ENCODE measurements around the gene NHLRC2. TPM values are rescaled to one million over a fixed set of nuclear protein-coding genes. Genes with fewer than 3 reads are reported as not detected.
A peak's percentile ranks its signal among the peaks of the same experiment; 100 is the strongest.

NHLRC2 gene
- total and polyA plus RNA-seq, 4 donors: 11.5 to 32.8 (median 18.0) TPM

DNA sequence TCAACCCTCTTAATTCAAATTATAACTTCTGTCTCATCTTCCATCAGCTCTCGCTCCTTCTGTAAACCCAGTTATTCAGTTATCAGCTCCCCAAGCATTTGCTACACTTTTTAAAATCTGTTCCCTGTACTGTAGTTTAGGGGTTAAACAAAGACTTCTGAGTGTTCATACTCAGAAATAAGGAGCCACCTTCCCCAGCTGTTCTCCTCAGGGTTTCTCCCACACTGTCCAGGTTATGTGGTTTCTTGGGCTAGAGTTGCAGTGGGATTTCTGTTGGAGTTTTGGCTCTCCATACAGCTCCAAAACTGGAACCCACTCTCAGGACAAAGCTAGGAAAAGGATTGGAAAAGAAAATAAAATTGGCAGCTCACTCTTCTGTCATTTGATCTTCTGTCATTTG lies 20.8 kb downstream of the NHLRC2 start:
- no peak overlapping the region for H3K4me3 ChIP-seq (ENCODE audit: low read depth, low read length)
- whole genome bisulfite sequencing (ENCODE audit: insufficient coverage): no CpG with 5 or more reads among the region's 1 CpG
- H3K4me1 ChIP-seq (ENCODE audit: control insufficient read depth, insufficient read depth, low read length): no peaks in the 10 kb centered on the region
- no peak overlapping the region for H3K27ac ChIP-seq (ENCODE audit: low read depth, low read length)
- no peaks in the 10 kb centered on the region for H3K36me3 ChIP-seq (ENCODE audit: control insufficient read depth, insufficient read depth, low read length)
- H3K9me3 ChIP-seq (ENCODE audit: control insufficient read depth, insufficient read depth, low read length): no peaks in the 10 kb centered on the region
- H3K27me3 ChIP-seq (ENCODE audit: control insufficient read depth, insufficient read depth, low read length): no peaks in the 10 kb centered on the region
- DNase-seq (ENCODE audit: low read depth in 4 of 6, low spot score in 6 of 6): no peak

- no peaks in the 10 kb centered on the region for H3K27me3 ChIP-seq (ENCODE audit: control insufficient read depth, insufficient read depth, low read length)
- DNase-seq (ENCODE audit: low read depth in 4 of 6, low spot score in 6 of 6): no peak
- no peak overlapping the region for H3K27ac ChIP-seq (ENCODE audit: low read depth, low read length)
- no peaks in the 10 kb centered on the region for H3K4me1 ChIP-seq (ENCODE audit: control insufficient read depth, insufficient read depth, low read length)
- no peak overlapping the region for H3K4me3 ChIP-seq (ENCODE audit: low read depth, low read length)
- WGBS (ENCODE audit: insufficient coverage): no CpG with 5 or more reads among the region's 3 CpGs
- H3K36me3 ChIP-seq (ENCODE audit: control insufficient read depth, insufficient read depth, low read length): no peaks in the 10 kb centered on the region
- H3K9me3 ChIP-seq (ENCODE audit: control insufficient read depth, insufficient read depth, low read length): no peaks in the 10 kb centered on the region
These were observed 22.0 kb downstream of the NHLRC2 start for GRCh38 chr10:113876461-113876860.

- no peaks in the 10 kb centered on the region for H3K4me1 ChIP-seq (ENCODE audit: control insufficient read depth, insufficient read depth, low read length)
- no peak overlapping the region for H3K27ac ChIP-seq (ENCODE audit: low read depth, low read length)
- no peak overlapping the region for H3K4me3 ChIP-seq (ENCODE audit: low read depth, low read length)
- no CpG with 5 or more reads among the region's 2 CpGs for WGBS (ENCODE audit: insufficient coverage)
- no peaks in the 10 kb centered on the region for H3K27me3 ChIP-seq (ENCODE audit: control insufficient read depth, insufficient read depth, low read length)
- H3K9me3 ChIP-seq (ENCODE audit: control insufficient read depth, insufficient read depth, low read length): no peaks in the 10 kb centered on the region
- no peaks in the 10 kb centered on the region for H3K36me3 ChIP-seq (ENCODE audit: control insufficient read depth, insufficient read depth, low read length)
- no peak for DNase-seq (ENCODE audit: low read depth in 4 of 6, low spot score in 6 of 6)
These were observed 25.2 kb downstream of the NHLRC2 start for GRCh38 chr10:113879691-113880090.

DNA sequence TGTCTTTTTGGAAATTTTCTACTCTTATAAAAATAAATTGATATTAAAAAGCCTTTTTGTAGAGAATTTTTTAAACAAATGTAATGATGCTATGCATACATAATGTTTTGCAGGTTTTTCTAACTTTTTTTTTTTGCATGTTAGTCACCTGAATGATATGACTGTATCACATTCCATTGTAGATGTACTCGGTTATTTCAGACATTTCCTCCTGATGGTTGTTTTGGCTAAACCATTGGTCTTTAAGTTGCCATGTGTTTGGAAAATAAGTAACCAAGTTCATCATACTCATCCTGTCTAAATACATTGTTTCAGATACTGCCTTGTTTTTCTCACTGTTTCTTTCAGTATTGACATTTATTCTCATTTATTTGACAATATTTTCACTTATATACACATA lies 25.8 kb downstream of the NHLRC2 start:
- Histone ChIP-seq H3K4me1 (ENCODE audit: control insufficient read depth, insufficient read depth, low read length) (no peaks in the 10 kb centered on the region), H3K27me3 (ENCODE audit: control insufficient read depth, insufficient read depth, low read length) (no peaks in the 10 kb centered on the region), H3K36me3 (ENCODE audit: control insufficient read depth, insufficient read depth, low read length) (no peaks in the 10 kb centered on the region), H3K27ac (ENCODE audit: low read depth, low read length) (no peak overlapping the region), H3K9me3 (ENCODE audit: control insufficient read depth, insufficient read depth, low read length) (no peaks in the 10 kb centered on the region), H3K4me3 (ENCODE audit: low read depth, low read length) (no peak overlapping the region)
- no peak for DNase-seq (ENCODE audit: low read depth in 4 of 6, low spot score in 6 of 6)
- no CpG with 5 or more reads among the region's 1 CpG for WGBS (ENCODE audit: insufficient coverage)

DNA sequence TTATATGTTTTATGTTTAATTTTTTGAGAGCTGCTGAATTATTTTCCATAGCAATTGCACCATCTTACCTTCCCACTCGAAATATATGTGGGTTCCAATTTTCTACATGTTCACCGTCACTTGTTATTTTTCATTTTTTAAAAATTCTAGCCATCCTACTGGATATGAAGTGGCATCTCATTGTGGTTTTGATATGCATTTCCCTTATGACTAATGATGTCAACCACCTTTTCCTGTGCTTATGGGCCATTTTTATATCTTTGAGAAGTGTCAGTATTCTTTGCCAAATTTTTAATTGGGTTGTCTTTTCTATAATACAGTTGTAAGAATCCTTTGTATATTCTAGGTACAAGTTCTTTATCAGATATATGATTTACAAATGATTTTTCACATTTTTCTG lies 27.8 kb downstream of the NHLRC2 start:
- Histone ChIP-seq H3K36me3 (ENCODE audit: control insufficient read depth, insufficient read depth, low read length) (no peaks in the 10 kb centered on the region), H3K27ac (ENCODE audit: low read depth, low read length) (no peak overlapping the region), H3K9me3 (ENCODE audit: control insufficient read depth, insufficient read depth, low read length) (no peaks in the 10 kb centered on the region), H3K4me3 (ENCODE audit: low read depth, low read length) (no peak overlapping the region), H3K4me1 (ENCODE audit: control insufficient read depth, insufficient read depth, low read length) (no peaks in the 10 kb centered on the region), H3K27me3 (ENCODE audit: control insufficient read depth, insufficient read depth, low read length) (no peaks in the 10 kb centered on the region)
- no peak for DNase-seq (ENCODE audit: low read depth in 4 of 6, low spot score in 6 of 6)
- no CpG with 5 or more reads among the region's 2 CpGs for WGBS (ENCODE audit: insufficient coverage)

- DNase-seq (ENCODE audit: low read depth in 4 of 6, low spot score in 6 of 6): peak in 1 of 6 donors; percentile 32
These were observed 35.5 kb downstream of the NHLRC2 start for GRCh38 chr10:113889911-113890310.

GRCh38 chr10:113890769-113891168 lies 36.3 kb downstream of the NHLRC2 start:
- no peak for DNase-seq (ENCODE audit: low read depth in 4 of 6, low spot score in 6 of 6)
- Histone ChIP-seq H3K27ac (ENCODE audit: low read depth, low read length) (no peak overlapping the region), H3K9me3 (ENCODE audit: control insufficient read depth, insufficient read depth, low read length) (no peaks in the 10 kb centered on the region), H3K36me3 (ENCODE audit: control insufficient read depth, insufficient read depth, low read length) (peaks cover 4% of the 10 kb centered on the region), H3K4me1 (ENCODE audit: control insufficient read depth, insufficient read depth, low read length) (no peaks in the 10 kb centered on the region), H3K4me3 (ENCODE audit: low read depth, low read length) (no peak overlapping the region), H3K27me3 (ENCODE audit: control insufficient read depth, insufficient read depth, low read length) (no peaks in the 10 kb centered on the region)
- WGBS (ENCODE audit: insufficient coverage): no CpG with 5 or more reads among the region's 4 CpGs

More at GRCh38 chr10:113889911-113890310, 35.5 kb downstream of the NHLRC2 start:
- Histone ChIP-seq H3K4me1 (ENCODE audit: control insufficient read depth, insufficient read depth, low read length) (no peaks in the 10 kb centered on the region), H3K36me3 (ENCODE audit: control insufficient read depth, insufficient read depth, low read length) (peaks cover 4% of the 10 kb centered on the region), H3K27ac (ENCODE audit: low read depth, low read length) (no peak overlapping the region), H3K4me3 (ENCODE audit: low read depth, low read length) (no peak overlapping the region), H3K27me3 (ENCODE audit: control insufficient read depth, insufficient read depth, low read length) (no peaks in the 10 kb centered on the region), H3K9me3 (ENCODE audit: control insufficient read depth, insufficient read depth, low read length) (no peaks in the 10 kb centered on the region)
- 60% methylated on average over 1 of the region's 2 CpGs for WGBS (ENCODE audit: insufficient coverage)

DNA sequence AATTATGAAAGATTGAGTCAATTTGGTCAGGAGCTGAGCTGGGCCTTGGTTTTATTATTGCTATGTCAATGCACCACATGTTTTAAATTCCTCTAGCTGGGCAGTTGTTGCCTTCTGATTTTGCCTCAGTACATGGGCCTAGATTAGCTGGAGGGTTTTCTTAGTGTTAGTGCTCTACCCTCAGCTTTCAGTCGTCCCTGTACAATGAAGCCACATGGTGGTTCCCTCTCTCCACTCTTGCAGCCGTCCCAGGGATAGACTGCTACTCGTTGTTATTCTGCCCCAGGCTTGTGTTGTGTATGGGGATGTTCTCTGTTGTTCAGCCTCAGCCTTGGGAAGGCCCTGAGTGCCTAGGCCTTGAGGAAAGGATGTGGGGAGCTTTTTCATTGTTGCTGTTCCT lies 37.0 kb downstream of the NHLRC2 start:
- no peaks in the 10 kb centered on the region for H3K9me3 ChIP-seq (ENCODE audit: control insufficient read depth, insufficient read depth, low read length)
- no peaks in the 10 kb centered on the region for H3K4me1 ChIP-seq (ENCODE audit: control insufficient read depth, insufficient read depth, low read length)
- H3K36me3 ChIP-seq (ENCODE audit: control insufficient read depth, insufficient read depth, low read length): peaks cover 4% of the 10 kb centered on the region
- no peak overlapping the region for H3K4me3 ChIP-seq (ENCODE audit: low read depth, low read length)
- no peaks in the 10 kb centered on the region for H3K27me3 ChIP-seq (ENCODE audit: control insufficient read depth, insufficient read depth, low read length)
- WGBS (ENCODE audit: insufficient coverage): no CpG with 5 or more reads among the region's 3 CpGs
- no peak overlapping the region for H3K27ac ChIP-seq (ENCODE audit: low read depth, low read length)
- DNase-seq (ENCODE audit: low read depth in 4 of 6, low spot score in 6 of 6): peak in 2 of 6 donors; percentile 11 to 28

DNA sequence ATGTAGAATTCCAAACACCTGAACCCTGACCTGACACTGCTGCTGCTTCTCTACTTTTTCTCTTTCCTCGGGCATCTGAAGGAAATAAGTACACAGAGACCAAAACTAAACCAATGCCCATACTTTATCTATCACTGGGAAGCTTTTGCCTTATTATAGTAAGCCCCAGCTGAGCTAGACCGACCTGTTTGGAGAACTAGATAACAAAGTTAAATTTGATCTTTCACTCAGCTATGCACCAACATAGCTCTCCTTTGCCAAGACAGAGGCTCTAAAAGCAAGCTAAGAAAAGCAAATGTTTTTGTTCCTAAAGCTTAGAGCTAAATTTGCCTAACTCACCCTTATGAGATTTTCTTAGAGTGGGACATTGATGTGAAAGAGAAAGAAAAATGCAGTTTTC lies 39.1 kb downstream of the NHLRC2 start:
- Histone ChIP-seq H3K9me3 (ENCODE audit: control insufficient read depth, insufficient read depth, low read length) (no peaks in the 10 kb centered on the region), H3K27ac (ENCODE audit: low read depth, low read length) (no peak overlapping the region), H3K4me1 (ENCODE audit: control insufficient read depth, insufficient read depth, low read length) (no peaks in the 10 kb centered on the region), H3K4me3 (ENCODE audit: low read depth, low read length) (no peak overlapping the region), H3K27me3 (ENCODE audit: control insufficient read depth, insufficient read depth, low read length) (no peaks in the 10 kb centered on the region), H3K36me3 (ENCODE audit: control insufficient read depth, insufficient read depth, low read length) (no peaks in the 10 kb centered on the region)
- WGBS (ENCODE audit: insufficient coverage): 100% methylated on average over 1 of the region's 2 CpGs
- DNase-seq (ENCODE audit: low read depth in 4 of 6, low spot score in 6 of 6): no peak

- WGBS (ENCODE audit: insufficient coverage): no CpG with 5 or more reads among the region's 1 CpG
- no peak overlapping the region for H3K27ac ChIP-seq (ENCODE audit: low read depth, low read length)
- DNase-seq (ENCODE audit: low read depth in 4 of 6, low spot score in 6 of 6): no peak
- no peaks in the 10 kb centered on the region for H3K4me1 ChIP-seq (ENCODE audit: control insufficient read depth, insufficient read depth, low read length)
- H3K4me3 ChIP-seq (ENCODE audit: low read depth, low read length): no peak overlapping the region
- H3K36me3 ChIP-seq (ENCODE audit: control insufficient read depth, insufficient read depth, low read length): peaks cover 2% of the 10 kb centered on the region
- H3K9me3 ChIP-seq (ENCODE audit: control insufficient read depth, insufficient read depth, low read length): no peaks in the 10 kb centered on the region
- no peaks in the 10 kb centered on the region for H3K27me3 ChIP-seq (ENCODE audit: control insufficient read depth, insufficient read depth, low read length)
These were observed 40.1 kb downstream of the NHLRC2 start for GRCh38 chr10:113894581-113894980.
